ENCODE measurements around the gene FEM1B.

FEM1B gene

DNA sequence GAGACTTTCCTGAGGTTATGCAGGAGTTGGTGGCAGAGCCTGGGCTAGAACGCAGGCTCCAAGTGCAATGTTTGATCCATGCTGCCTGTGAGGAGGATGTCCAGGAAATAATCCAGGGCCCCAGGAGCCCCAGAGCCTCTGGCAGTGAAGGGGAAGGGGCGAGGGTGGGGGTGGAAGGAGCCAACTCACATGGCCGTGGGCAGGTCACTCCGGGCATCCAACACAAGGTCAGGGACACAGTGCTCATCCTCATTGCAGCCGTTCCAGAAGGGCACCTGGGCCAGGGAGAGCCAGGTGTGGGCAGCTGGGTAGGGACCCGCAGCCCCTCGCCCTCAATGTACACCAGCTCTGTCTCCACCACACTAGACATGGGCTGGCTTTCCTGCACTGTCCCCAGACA lies 43.7 kb downstream of the FEM1B start:
- no peak for DNase-seq

- DNase-seq, result no peak
Observed at GRCh38 chr15:68322796-68323195, 45.3 kb downstream of the FEM1B start.

- DNase-seq, result no peak
Observed at GRCh38 chr15:68325726-68326125, 48.2 kb downstream of the FEM1B start.

- no peak for DNase-seq
Observed at GRCh38 chr15:68326711-68327354, 49.3 kb downstream of the FEM1B start.

DNA sequence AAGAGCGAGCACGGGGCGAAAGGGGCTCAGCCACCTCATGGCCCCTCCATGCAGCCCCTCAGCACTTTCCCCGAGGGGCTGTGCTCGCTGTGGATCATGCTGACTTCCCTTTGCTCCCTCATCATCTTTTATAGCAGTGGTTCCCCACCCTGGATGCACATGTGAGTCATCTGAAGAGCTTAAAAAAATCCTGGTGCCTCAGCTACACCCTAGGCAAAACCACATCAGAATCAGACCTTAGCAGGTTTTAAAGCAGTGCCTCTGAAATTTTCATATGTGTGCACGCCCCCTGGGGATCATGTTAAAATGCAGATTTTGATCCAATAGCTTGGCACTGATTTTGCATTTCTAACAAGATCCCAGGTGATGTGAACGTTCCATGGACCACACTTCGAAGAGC lies 50.9 kb downstream of the FEM1B start:
- no peak for DNase-seq

- DNase-seq, result no peak
Observed at GRCh38 chr15:68328964-68329363, 51.4 kb downstream of the FEM1B start.

GRCh38 chr15:68330416-68330815 lies 52.9 kb downstream of the FEM1B start:
- DNase-seq, result no peak

DNA sequence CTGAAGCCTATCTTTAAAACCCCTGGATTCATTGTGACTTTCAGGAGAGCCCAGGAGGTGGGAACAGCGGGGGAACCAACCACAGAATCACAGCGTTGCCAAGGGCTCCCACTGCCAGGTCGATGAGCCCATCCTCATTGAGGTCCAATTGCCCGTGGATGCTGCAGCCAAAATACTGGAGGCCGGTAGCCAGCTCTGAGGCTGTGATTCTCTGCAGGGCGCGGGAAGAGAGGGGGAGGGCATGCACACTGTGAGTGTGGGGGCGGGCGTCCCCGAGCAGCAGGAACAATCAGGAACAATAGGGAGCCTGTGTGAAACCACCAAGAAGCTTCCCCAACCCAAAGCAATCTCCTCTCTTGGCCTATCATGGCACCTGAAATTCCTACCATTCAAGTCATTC lies 53.4 kb downstream of the FEM1B start:
- DNase-seq, result peak in 36 of 58 donors; percentile 3 to 56 (median 30)

- DNase-seq, result no peak
Observed at GRCh38 chr15:68332266-68332665, 54.7 kb downstream of the FEM1B start.

DNA sequence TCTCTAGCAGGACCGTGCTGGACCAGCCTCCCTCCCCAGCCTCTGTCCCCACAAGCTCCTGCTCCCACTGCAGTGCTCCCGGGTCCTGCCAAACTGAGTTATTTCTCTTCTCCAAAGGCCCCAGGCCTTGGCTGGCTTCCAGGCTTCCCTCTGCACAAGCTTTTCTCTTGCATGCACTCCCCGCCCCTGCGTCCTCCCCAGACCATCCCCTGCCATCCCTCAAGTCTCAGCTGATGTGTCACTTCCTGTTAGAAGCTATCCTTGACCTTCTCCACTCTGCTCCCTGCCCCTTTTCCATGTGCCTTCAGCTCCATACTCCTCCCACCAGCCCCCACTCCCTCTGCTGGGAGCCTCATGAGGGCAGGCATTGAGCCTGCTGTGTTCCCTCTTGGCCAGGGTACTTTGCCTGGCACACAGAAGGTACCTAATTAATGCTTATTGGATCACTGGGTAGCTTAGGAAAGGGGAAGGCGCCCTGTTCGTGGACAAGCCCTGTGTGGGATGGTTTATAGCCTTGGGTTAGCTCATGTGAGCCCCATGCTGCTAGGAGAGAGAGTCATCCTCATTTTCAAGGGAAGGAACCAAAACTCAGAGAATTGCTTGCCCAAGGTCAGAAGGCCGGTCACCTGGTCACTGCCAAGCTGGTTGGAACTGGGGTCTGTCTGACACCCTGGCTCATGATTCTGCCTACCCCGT lies 56.4 kb downstream of the FEM1B start:
- DNase-seq, result no peak

DNA sequence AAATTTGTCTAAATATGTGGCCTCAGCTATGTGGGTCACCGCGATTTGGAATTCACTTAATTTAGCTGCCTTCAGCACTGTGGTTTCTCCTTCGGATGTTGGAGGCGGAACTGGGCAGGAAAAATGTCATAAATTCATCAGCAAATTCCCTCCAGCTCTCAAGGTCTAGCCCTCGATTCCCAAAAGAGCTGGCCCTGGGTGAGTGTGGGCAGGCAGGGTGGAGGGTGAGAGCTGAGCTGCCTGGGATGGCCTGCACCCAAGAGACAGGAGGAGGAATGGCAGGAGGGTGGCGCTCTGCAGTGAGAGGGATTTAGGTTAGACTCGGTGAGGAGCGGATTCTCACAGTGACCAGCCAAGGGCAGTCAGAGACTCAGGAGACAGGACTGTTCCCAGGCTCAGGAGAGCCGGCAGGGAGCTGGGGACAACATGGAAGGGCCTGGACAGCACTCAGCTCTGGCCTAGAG lies 57.1 kb downstream of the FEM1B start:
- peak in 3 of 58 donors; percentile 26 to 51 (median 40) for DNase-seq

- DNase-seq, result peak in 36 of 58 donors; percentile 11 to 66 (median 39)
Observed at GRCh38 chr15:68335251-68335650, 57.7 kb downstream of the FEM1B start.

GRCh38 chr15:68335655-68336054 lies 58.1 kb downstream of the FEM1B start:
- peak in 2 of 58 donors; percentile 15 to 46 for DNase-seq

GRCh38 chr15:68336516-68336915 lies 59.0 kb downstream of the FEM1B start:
- DNase-seq, result no peak

DNA sequence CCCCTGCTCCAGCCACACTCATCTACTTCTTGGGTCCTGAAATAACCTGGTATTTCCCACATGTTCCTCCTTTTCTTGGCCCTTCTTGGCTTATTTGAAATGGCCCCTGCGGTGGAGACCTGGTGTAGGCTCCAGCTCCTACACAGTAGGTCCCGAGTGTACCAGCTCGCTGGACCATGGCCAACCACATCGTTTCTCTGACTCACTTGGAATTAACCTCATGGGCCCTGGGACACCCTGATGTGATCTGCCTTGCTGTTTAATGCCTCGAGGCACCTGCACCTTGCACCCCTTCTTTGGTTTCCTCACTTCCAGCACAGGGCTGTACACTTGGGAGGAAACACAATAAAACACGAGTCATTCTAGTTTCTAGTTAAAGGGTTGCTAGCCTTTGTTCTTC lies 60.3 kb downstream of the FEM1B start:
- no peak for DNase-seq

DNA sequence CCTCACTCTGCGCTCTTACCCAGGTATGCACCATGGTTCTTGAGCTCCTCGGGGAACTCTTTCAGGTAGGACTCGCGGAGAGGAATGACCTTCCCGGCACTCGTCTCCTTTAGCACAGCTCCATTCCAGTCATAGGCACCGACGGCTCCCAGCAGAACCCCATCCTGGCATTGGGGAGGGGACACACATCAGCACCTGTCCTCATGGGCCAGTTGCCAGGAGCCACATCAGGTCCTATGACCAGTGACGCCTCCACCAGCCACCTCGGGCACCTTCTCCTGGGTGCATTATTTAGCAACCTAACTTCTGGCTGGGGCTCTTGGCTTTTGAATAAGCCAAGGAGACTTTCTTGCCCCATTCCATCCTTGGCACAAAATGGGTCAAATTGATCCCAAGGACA lies 61.9 kb downstream of the FEM1B start:
- DNase-seq, result no peak

- DNase-seq, result peak in 1 of 58 donors; percentile 2
Observed at GRCh38 chr15:68340726-68341671, 63.5 kb downstream of the FEM1B start.

- DNase-seq, result no peak
Observed at GRCh38 chr15:68341760-68342725, 64.5 kb downstream of the FEM1B start.

GRCh38 chr15:68343579-68344225 lies 66.2 kb downstream of the FEM1B start:
- no peak for DNase-seq

GRCh38 chr15:68344600-68344999 lies 67.1 kb downstream of the FEM1B start:
- no peak for DNase-seq

All from anterior cingulate cortex (tissue), 58 donors.